Smooth muscle cell (in vitro differentiated cells): ENCODE data around the gene TMA16. TPM values are rescaled to one million over a fixed set of nuclear protein-coding genes. Genes with fewer than 3 reads are reported as not detected.
"Not testable (repeated sequence)": the region's sequence is repeated elsewhere in the genome, so short reads cannot be mapped to it uniquely, and the experiment has no call there.

ENCODE experiments used
- DNase-seq: peaks from one replicate; lab custom pipeline; 2025; ENCODE audit not compliant: unreplicated experiment; lab: John Stamatoyannopoulos, UW
- H2AFZ ChIP-seq: fragments of 200-600 bp; sonication (generic); 2 replicates; pipeline ENCODE4 v1.6.0; 2016; ENCODE audit warnings: antibody characterized with exemption, low read depth, mild to moderate bottlenecking
- H3F3A ChIP-seq: fragments of 200-600 bp; sonication (generic); 2 replicates; pipeline ENCODE4 v1.6.0; 2017; ENCODE audit warnings: antibody characterized with exemption, low read depth
- H3K27ac ChIP-seq: fragments of 200-600 bp; sonication (generic); 2 replicates; pipeline ENCODE4 v1.5.1; 2016; ENCODE audit warnings: low read depth, mild to moderate bottlenecking
- H3K27me3 ChIP-seq: fragments of 200-600 bp; sonication (generic); 2 replicates; pipeline ENCODE4 v1.6.1; 2016; ENCODE audit warnings: low read depth, mild to moderate bottlenecking
- H3K36me3 ChIP-seq: fragments of 200-600 bp; sonication (generic); 2 replicates; pipeline ENCODE4 v1.5.1; 2016; ENCODE audit warnings: low read depth
- H3K4me1 ChIP-seq: fragments of 200-600 bp; sonication (generic); 2 replicates; pipeline ENCODE4 v1.5.1; 2016; ENCODE audit warnings: low read depth
- H3K4me2 ChIP-seq: fragments of 200-600 bp; sonication (generic); 2 replicates; pipeline ENCODE4 v1.6.0; 2016; ENCODE audit warnings: mild to moderate bottlenecking
- H3K4me3 ChIP-seq: fragments of 200-600 bp; sonication (generic); 2 replicates; pipeline ENCODE4 v1.5.1; 2016; ENCODE audit warnings: mild to moderate bottlenecking
- H3K79me2 ChIP-seq: fragments of 200-600 bp; sonication (generic); 2 replicates; pipeline ENCODE4 v1.6.0; 2016; ENCODE audit warnings: low read depth, mild to moderate bottlenecking
- H3K9ac ChIP-seq: fragments of 200-600 bp; sonication (generic); 2 replicates; pipeline ENCODE4 v1.6.0; 2016; ENCODE audit warnings: low read depth
- H3K9me3 ChIP-seq: fragments of 200-600 bp; sonication (generic); replicated peaks from 2 replicates; pipeline ENCODE4 v1.5.1; 2016; ENCODE audit warnings: low read depth
- H4K20me1 ChIP-seq: fragments of 200-600 bp; sonication (generic); 2 replicates; pipeline ENCODE4 v1.6.0; 2016; ENCODE audit warnings: low read depth
- CTCF ChIP-seq: fragments of 200-600 bp; sonication (generic); IDR thresholded peaks from 2 replicates; pipeline ENCODE4 v1.5.1; 2017; ENCODE audit warnings: borderline replicate concordance, mild to moderate bottlenecking, antibody characterized with exemption; ENCODE audit not compliant: insufficient read depth, poor library complexity, severe bottlenecking
- WGBS: methylation state at CpG from one replicate; pipeline ENCODE4 v1.1.7; 2016; ENCODE audit warnings: low lambda C conversion rate; 5-methylcytosine and 5-hydroxymethylcytosine counted together
- polyA plus RNA-seq: library from polyadenylated mRNA; unstranded; fragments of >200 nt; fragmentation: Nextera tagmentation; extraction: Ambion mirVana; gene quantifications from 2 replicates; pipeline ENCODE4 v1.2.1, GENCODE V29; 2016
- total RNA-seq: library from RNA; depleted of rRNA; stranded (reverse); fragments of >200 nt; gene quantifications from 2 replicates; pipeline ENCODE4 v1.2.3, GENCODE V29; 2014

TMA16 gene
- total RNA-seq = 26.9 and 30.9 TPM in 2 replicates
- 16.5 and 20.6 TPM in 2 replicates for polyA plus RNA-seq

GRCh38 chr4:163494360-163495241, at the start of gene TMA16:
Gene TMA16, plus strand, starts transcription at chr4:163494690. Its CDS starts 112 bp downstream, at chr4:163494802.
- Histone ChIP-seq H4K20me1 (peaks cover 3% of the 10 kb centered on the region), H3K4me1 (peaks cover 12% of the 10 kb centered on the region), H3K27ac (peak within 1 kb of the TSS; percentile 77), H2AFZ (peak within 1 kb of the TSS; percentile 99), H3K9me3 (no peaks in the 10 kb centered on the region), H3K9ac (peak within 1 kb of the TSS; percentile 89), H3K27me3 (no peaks in the 10 kb centered on the region), H3F3A (no peaks in the 10 kb centered on the region), H3K4me2 (peak within 1 kb of the TSS; percentile 94), H3K36me3 (no peaks in the 10 kb centered on the region), H3K79me2 (peaks cover 50% of the 10 kb centered on the region), H3K4me3 (peak within 1 kb of the TSS; percentile 94)
- no peak for TF ChIP-seq CTCF
- WGBS = under 1% methylated on average over 64 of the region's 64 CpGs
- DNase-seq = peak; percentile 43

- not testable (repeated sequence) for H3K9me3 ChIP-seq, H3K9ac ChIP-seq, H3K36me3 ChIP-seq, H3F3A ChIP-seq, H3K4me2 ChIP-seq, H3K27ac ChIP-seq, H3K4me1 ChIP-seq, H3K79me2 ChIP-seq, H2AFZ ChIP-seq, H3K27me3 ChIP-seq, DNase-seq, H3K4me3 ChIP-seq, H4K20me1 ChIP-seq
- WGBS = 93% methylated on average over 12 of the region's 12 CpGs
These were observed 47.5 kb upstream of the TMA16 start for GRCh38 chr4:163447023-163447422.

- 95% methylated on average over 1 of the region's 1 CpG for WGBS
- Histone ChIP-seq H3K4me3 (no peak overlapping the region), H3K9ac (no peak overlapping the region), H3K27ac (no peak overlapping the region), H3F3A (no peaks in the 10 kb centered on the region), H3K27me3 (no peaks in the 10 kb centered on the region), H3K9me3 (no peaks in the 10 kb centered on the region), H3K4me1 (peaks cover 4% of the 10 kb centered on the region), H2AFZ (no peak overlapping the region), H4K20me1 (no peaks in the 10 kb centered on the region), H3K79me2 (no peaks in the 10 kb centered on the region), H3K36me3 (no peaks in the 10 kb centered on the region), H3K4me2 (no peak overlapping the region)
- DNase-seq = no peak
- TF ChIP-seq CTCF = no peak
These were observed 47.0 kb upstream of the TMA16 start for GRCh38 chr4:163447481-163447880.

GRCh38 chr4:163448540-163449203, 45.8 kb upstream of the TMA16 start:
- H3K36me3 ChIP-seq = no peaks in the 10 kb centered on the region
- H3K27me3 ChIP-seq = no peaks in the 10 kb centered on the region
- peak overlapping the region; percentile 72 for H2AFZ ChIP-seq
- TF ChIP-seq CTCF = no peak
- H3K9ac ChIP-seq = no peak overlapping the region
- H3K9me3 ChIP-seq = no peaks in the 10 kb centered on the region
- no peak for DNase-seq
- no peak overlapping the region for H3K4me2 ChIP-seq
- H3K4me1 ChIP-seq = peaks cover 4% of the 10 kb centered on the region
- no peaks in the 10 kb centered on the region for H3F3A ChIP-seq
- H3K79me2 ChIP-seq = no peaks in the 10 kb centered on the region
- WGBS = 56% methylated on average over 6 of the region's 6 CpGs
- H3K4me3 ChIP-seq = no peak overlapping the region
- no peaks in the 10 kb centered on the region for H4K20me1 ChIP-seq
- H3K27ac ChIP-seq = no peak overlapping the region
